H9 (cell line): Measurements from ENCODE around the gene SEMA3C. TPM values are rescaled to one million over a fixed set of nuclear protein-coding genes. Genes with fewer than 3 reads are reported as not detected.

Experiments used
- DNase-seq: peaks from one replicate; pipeline ENCODE4 v3.0.0-alpha.2; 2017
- H2AFZ ChIP-seq: one replicate; pipeline ENCODE4 v1.6.1; 2013; ENCODE audit warnings: mild to moderate bottlenecking, low read length, control low read depth, moderate library complexity
- H2AK5ac ChIP-seq: 2 replicates; pipeline ENCODE4 v1.6.1; 2013; ENCODE audit warnings: low read length, control low read depth, mixed read lengths; ENCODE audit not compliant: insufficient read length
- H2BK120ac ChIP-seq: one replicate; pipeline ENCODE4 v1.6.1; 2013; ENCODE audit warnings: low read depth, mild to moderate bottlenecking, low read length, control low read depth, inconsistent platforms; ENCODE audit not compliant: poor library complexity, severe bottlenecking
- H2BK12ac ChIP-seq: 2 replicates; pipeline ENCODE4 v1.6.1; 2013; ENCODE audit warnings: low read length, control low read depth, mixed read lengths, low read depth; ENCODE audit not compliant: insufficient read length
- H2BK15ac ChIP-seq: 2 replicates; pipeline ENCODE4 v1.6.1; 2013; ENCODE audit warnings: low read depth, low read length, control low read depth
- H2BK20ac ChIP-seq: one replicate; pipeline ENCODE4 v1.6.1; 2013; ENCODE audit warnings: low read depth, mild to moderate bottlenecking, low read length, control low read depth, inconsistent platforms; ENCODE audit not compliant: poor library complexity, severe bottlenecking
- H2BK5ac ChIP-seq: 2 replicates; pipeline ENCODE4 v1.6.1; 2013; ENCODE audit warnings: low read length, control low read depth, mixed read lengths; ENCODE audit not compliant: insufficient read length
- H3K14ac ChIP-seq: 2 replicates; pipeline ENCODE4 v1.6.1; 2013; ENCODE audit warnings: low read length, control low read depth; ENCODE audit not compliant: insufficient read depth
- H3K18ac ChIP-seq: 2 replicates; pipeline ENCODE4 v1.6.1; 2013; ENCODE audit warnings: low read depth, mild to moderate bottlenecking, mixed read lengths, low read length, control low read depth; ENCODE audit not compliant: insufficient read length
- H3K23ac ChIP-seq: 2 replicates; pipeline ENCODE4 v1.6.1; 2013; ENCODE audit warnings: low read length, control low read depth, mixed read lengths, low read depth; ENCODE audit not compliant: insufficient read length
- H3K23me2 ChIP-seq: 2 replicates; pipeline ENCODE4 v1.6.1; 2013; ENCODE audit warnings: low read depth, mild to moderate bottlenecking, mixed read lengths, low read length, control low read depth; ENCODE audit not compliant: insufficient read length, poor library complexity, severe bottlenecking
- H3K27ac ChIP-seq: 2 replicates; pipeline ENCODE4 v1.5.1; 2013; ENCODE audit warnings: low read length, control low read depth, mixed read lengths, low read depth; ENCODE audit not compliant: insufficient read length
- H3K27me3 ChIP-seq: 2 replicates; pipeline ENCODE4 v1.6.1; 2013; ENCODE audit warnings: low read length, control low read depth, inconsistent platforms; ENCODE audit not compliant: insufficient read depth
- H3K4ac ChIP-seq: 2 replicates; pipeline ENCODE4 v1.6.1; 2013; ENCODE audit warnings: low read depth, mild to moderate bottlenecking, control low read depth, inconsistent platforms, low read length, moderate library complexity
- H3K4me1 ChIP-seq: 2 replicates; pipeline ENCODE4 v1.6.1; 2013; ENCODE audit warnings: low read length, control low read depth, inconsistent platforms; ENCODE audit not compliant: insufficient read depth
- H3K4me2 ChIP-seq: 2 replicates; pipeline ENCODE4 v1.6.1; 2013; ENCODE audit warnings: low read length, control low read depth, mixed read lengths; ENCODE audit not compliant: insufficient read length, insufficient read depth
- H3K56ac ChIP-seq: 2 replicates; pipeline ENCODE4 v1.6.1; 2013; ENCODE audit warnings: low read depth, mild to moderate bottlenecking, mixed read lengths, low read length, control low read depth; ENCODE audit not compliant: insufficient read length
- H3K79me1 ChIP-seq: 2 replicates; pipeline ENCODE4 v1.6.1; 2013; ENCODE audit warnings: low read depth, mild to moderate bottlenecking, moderate library complexity, low read length, control low read depth, inconsistent platforms; ENCODE audit not compliant: insufficient read depth, poor library complexity, severe bottlenecking
- H3K79me2 ChIP-seq: 2 replicates; pipeline ENCODE4 v1.6.1; 2013; ENCODE audit warnings: low read length, control low read depth, inconsistent platforms; ENCODE audit not compliant: insufficient read depth
- H3K9ac ChIP-seq: 2 replicates; pipeline ENCODE4 v1.6.1; 2013; ENCODE audit warnings: low read length, control low read depth, mixed read lengths; ENCODE audit not compliant: insufficient read length; ENCODE audit errors: extremely low read depth
- H3K9me3 ChIP-seq: one replicate; pipeline ENCODE4 v1.6.1; 2013; ENCODE audit warnings: low read depth, low read length, inconsistent platforms; ENCODE audit not compliant: control insufficient read depth
- H3T11ph ChIP-seq: one replicate; pipeline ENCODE4 v1.6.1; 2013; ENCODE audit warnings: mild to moderate bottlenecking, low read length, control low read depth, inconsistent platforms
- H4K20me1 ChIP-seq: one replicate; pipeline ENCODE4 v1.6.1; 2013; ENCODE audit not compliant: control insufficient read depth, insufficient read length, insufficient read depth
- H4K5ac ChIP-seq: 2 replicates; pipeline ENCODE4 v1.6.1; 2013; ENCODE audit warnings: low read depth, mild to moderate bottlenecking, mixed read lengths, low read length, control low read depth; ENCODE audit not compliant: insufficient read length
- H4K8ac ChIP-seq: replicated peaks from 2 replicates; pipeline ENCODE4 v1.6.1; 2013; ENCODE audit warnings: low read length, control low read depth, mixed read lengths, low read depth; ENCODE audit not compliant: insufficient read length
- H4K91ac ChIP-seq: 2 replicates; pipeline ENCODE4 v1.6.1; 2013; ENCODE audit warnings: low read depth, mild to moderate bottlenecking, moderate library complexity, mixed read lengths, low read length, control low read depth; ENCODE audit not compliant: insufficient read length
- H3K27ac Mint-ChIP-seq, 3 experiments: 2 replicates in 2 of 3; 3 replicates in 1 of 3; pipeline ENCODE4 v1.8.0; 2020 to 2021; ENCODE audit warnings: mixed read lengths in 3 of 3, mild to moderate bottlenecking in 1 of 3, moderate library complexity in 1 of 3
- H3K27me3 Mint-ChIP-seq: 2 replicates; pipeline ENCODE4 v1.8.0; 2021; ENCODE audit warnings: low read depth, mild to moderate bottlenecking, moderate library complexity, mixed read lengths
- H3K36me3 Mint-ChIP-seq, 3 experiments: 2 replicates in 2 of 3; 3 replicates in 1 of 3; pipeline ENCODE4 v1.8.0; 2020 to 2021; ENCODE audit warnings: low read depth in 3 of 3, mixed read lengths in 3 of 3; ENCODE audit not compliant: insufficient read depth in 1 of 3
- H3K4me1 Mint-ChIP-seq, 2 experiments: 2 replicates each; pipeline ENCODE4 v1.8.0; 2020; ENCODE audit warnings: mixed read lengths in 2 of 2
- H3K4me3 Mint-ChIP-seq, 2 experiments: 2 replicates in 1 of 2; 3 replicates in 1 of 2; pipeline ENCODE4 v1.8.0; 2020 to 2021; ENCODE audit warnings: mild to moderate bottlenecking in 2 of 2, mixed read lengths in 2 of 2, moderate library complexity in 1 of 2
- H3K9me3 Mint-ChIP-seq, 2 experiments: 2 replicates in 1 of 2; 3 replicates in 1 of 2; pipeline ENCODE4 v1.8.0; 2020; ENCODE audit warnings: mild to moderate bottlenecking in 2 of 2, mixed read lengths in 2 of 2, moderate library complexity in 1 of 2
- CTCF ChIP-seq: fragments of 200-600 bp; sonication (generic); conservative IDR thresholded peaks from 3 replicates; pipeline ENCODE4 v1.8.0; 2021; ENCODE audit warnings: antibody characterized with exemption, mild to moderate bottlenecking
- WGBS: extraction: QIAGEN DNeasy Blood & Tissue Kit; methylation state at CpG from one replicate; pipeline ENCODE4 v1.1.7; 2013; ENCODE audit warnings: missing lambda C conversion rate, low lambda C conversion rate, mixed read lengths; ENCODE audit not compliant: insufficient read length; ENCODE audit errors: extremely low coverage; 5-methylcytosine and 5-hydroxymethylcytosine counted together
- total RNA-seq: library from RNA; stranded (reverse); gene quantifications from 2 replicates; pipeline ENCODE4 v1.2.1, GENCODE V29; 2021

Gene SEMA3C
- total RNA-seq, 1 experiment from 2014 or later, result 1.6 TPM

GRCh38 chr7:80883154-80884025, 35.5 kb downstream of the SEMA3C start:
- Histone ChIP-seq H3K14ac (no peak overlapping the region), H3K79me1 (no peaks in the 10 kb centered on the region), H3K79me2 (no peaks in the 10 kb centered on the region), H3K23me2 (no peaks in the 10 kb centered on the region), H4K91ac (no peak overlapping the region), H3K4ac (no peak overlapping the region), H3K23ac (no peak overlapping the region), H2BK15ac (no peak overlapping the region), H4K5ac (no peak overlapping the region), H2AFZ (no peak overlapping the region), H3K27me3 (no peaks in the 10 kb centered on the region), H2BK5ac (no peak overlapping the region), H3K27ac (no peak overlapping the region), H2BK12ac (no peak overlapping the region), H3K56ac (no peak overlapping the region), H2AK5ac (no peak overlapping the region), H3K18ac (no peak overlapping the region), H3T11ph (no peak overlapping the region), H3K4me1 (no peaks in the 10 kb centered on the region), H3K9ac (no peak overlapping the region), H2BK120ac (no peak overlapping the region), H3K4me2 (no peak overlapping the region), H2BK20ac (no peak overlapping the region), H4K20me1 (no peaks in the 10 kb centered on the region), H3K9me3 (no peaks in the 10 kb centered on the region), H4K8ac (no peak overlapping the region)
- no peak for TF ChIP-seq CTCF
- WGBS, result no CpG with 5 or more reads among the region's 2 CpGs
- Mint-ChIP-seq H3K27me3 (no peaks in the 10 kb centered on the region), H3K9me3 (no peaks in the 10 kb centered on the region), H3K4me1 (peaks cover 0 to 12% of the 10 kb centered on the region in 2 experiments; a peak in 2 of 4 replicates), H3K4me3 (no peak overlapping the region), H3K27ac (no peak overlapping the region; a peak in 1 of 7 replicates), H3K36me3 (no peaks in the 10 kb centered on the region)
- DNase-seq, result no peak
